ENCODE data around the gene DNAL4. TPM values are rescaled to one million over a fixed set of nuclear protein-coding genes. Genes with fewer than 3 reads are reported as not detected.

The DNAL4 gene
- total RNA-seq, 1 donor = 17.0 TPM

GRCh38 chr22:38795569-38795968 is 1.6 kb upstream of the DNAL4 start:
- Histone ChIP-seq H2AFZ (ENCODE audit: low read length) (no peak overlapping the region), H3K4me3 (ENCODE audit: insufficient read depth, low read length) (no peak overlapping the region), H3K4me1 (ENCODE audit: insufficient read depth, low read length) (peaks cover 26% of the 10 kb centered on the region), H3K79me2 (ENCODE audit: insufficient read depth, low read length) (peaks cover 15% of the 10 kb centered on the region), H3K9me3 (ENCODE audit: low read depth, low read length) (no peaks in the 10 kb centered on the region), H3K27ac (ENCODE audit: low read depth, low read length) (no peak overlapping the region), H3K36me3 (ENCODE audit: insufficient read depth, low read length) (peaks cover 2% of the 10 kb centered on the region), H3K27me3 (ENCODE audit: insufficient read depth, low read length) (peaks cover 7% of the 10 kb centered on the region), H3K4me2 (ENCODE audit: insufficient read depth, low read length) (no peak overlapping the region), H4K20me1 (ENCODE audit: insufficient read depth, low read length) (no peaks in the 10 kb centered on the region)
- TF ChIP-seq CTCF (IDR thresholded peaks at IDR 0.05; ENCODE audit: extremely low read depth, low read depth, low read length) = no peak
- no peak for DNase-seq (ENCODE audit: insufficient read length, low spot score, missing footprints)

- H3K4me1 ChIP-seq (ENCODE audit: insufficient read depth, low read length) = peaks cover 21% of the 10 kb centered on the region
- H3K9me3 ChIP-seq (ENCODE audit: low read depth, low read length) = no peaks in the 10 kb centered on the region
- no peaks in the 10 kb centered on the region for H4K20me1 ChIP-seq (ENCODE audit: insufficient read depth, low read length)
- H2AFZ ChIP-seq (ENCODE audit: low read length) = peak overlapping the region; percentile 80
- no peak for TF ChIP-seq CTCF (IDR thresholded peaks at IDR 0.05; ENCODE audit: extremely low read depth, low read depth, low read length)
- peaks cover 7% of the 10 kb centered on the region for H3K27me3 ChIP-seq (ENCODE audit: insufficient read depth, low read length)
- peaks cover 13% of the 10 kb centered on the region for H3K36me3 ChIP-seq (ENCODE audit: insufficient read depth, low read length)
- H3K79me2 ChIP-seq (ENCODE audit: insufficient read depth, low read length) = peaks cover 15% of the 10 kb centered on the region
- peak overlapping the region; percentile 100 for H3K4me2 ChIP-seq (ENCODE audit: insufficient read depth, low read length)
- H3K27ac ChIP-seq (ENCODE audit: low read depth, low read length) = peak overlapping the region; percentile 81
- DNase-seq (ENCODE audit: insufficient read length, low spot score, missing footprints) = no peak
- peak overlapping the region; percentile 89 for H3K4me3 ChIP-seq (ENCODE audit: insufficient read depth, low read length)
These were observed 626 bp downstream of the DNAL4 start for GRCh38 chr22:38793317-38793716.

- H3K79me2 ChIP-seq (ENCODE audit: insufficient read depth, low read length) = peaks cover 15% of the 10 kb centered on the region
- peaks cover 13% of the 10 kb centered on the region for H3K36me3 ChIP-seq (ENCODE audit: insufficient read depth, low read length)
- no peaks in the 10 kb centered on the region for H4K20me1 ChIP-seq (ENCODE audit: insufficient read depth, low read length)
- no peak for DNase-seq (ENCODE audit: insufficient read length, low spot score, missing footprints)
- H3K9me3 ChIP-seq (ENCODE audit: low read depth, low read length) = no peaks in the 10 kb centered on the region
- TF ChIP-seq CTCF (IDR thresholded peaks at IDR 0.05; ENCODE audit: extremely low read depth, low read depth, low read length) = no peak
- H2AFZ ChIP-seq (ENCODE audit: low read length) = no peak overlapping the region
- peaks cover 26% of the 10 kb centered on the region for H3K4me1 ChIP-seq (ENCODE audit: insufficient read depth, low read length)
- H3K4me3 ChIP-seq (ENCODE audit: insufficient read depth, low read length) = peak overlapping the region; percentile 89
- peaks cover 7% of the 10 kb centered on the region for H3K27me3 ChIP-seq (ENCODE audit: insufficient read depth, low read length)
- peak overlapping the region; percentile 100 for H3K4me2 ChIP-seq (ENCODE audit: insufficient read depth, low read length)
- peak overlapping the region; percentile 81 for H3K27ac ChIP-seq (ENCODE audit: low read depth, low read length)
These were observed 1.1 kb downstream of the DNAL4 start for GRCh38 chr22:38792833-38793232.

- Histone ChIP-seq H3K36me3 (ENCODE audit: insufficient read depth, low read length) (peaks cover 13% of the 10 kb centered on the region), H3K4me3 (ENCODE audit: insufficient read depth, low read length) (no peak overlapping the region), H4K20me1 (ENCODE audit: insufficient read depth, low read length) (peaks cover 8% of the 10 kb centered on the region), H3K4me2 (ENCODE audit: insufficient read depth, low read length) (no peak overlapping the region), H3K27me3 (ENCODE audit: insufficient read depth, low read length) (no peaks in the 10 kb centered on the region), H3K9me3 (ENCODE audit: low read depth, low read length) (no peaks in the 10 kb centered on the region), H3K4me1 (ENCODE audit: insufficient read depth, low read length) (peaks cover 49% of the 10 kb centered on the region), H3K27ac (ENCODE audit: low read depth, low read length) (no peak overlapping the region), H3K79me2 (ENCODE audit: insufficient read depth, low read length) (peaks cover 26% of the 10 kb centered on the region), H2AFZ (ENCODE audit: low read length) (no peak overlapping the region)
- no peak for DNase-seq (ENCODE audit: insufficient read length, low spot score, missing footprints)
- no peak for TF ChIP-seq CTCF (IDR thresholded peaks at IDR 0.05; ENCODE audit: extremely low read depth, low read depth, low read length)
These were observed 4.3 kb downstream of the DNAL4 start for GRCh38 chr22:38789606-38790005.
